Urothelium cell line (cell line): ENCODE data around the gene SLC4A5.

Experiments used
- DNase-seq: peaks from one replicate; pipeline ENCODE4 v3.0.0; 2011; ENCODE audit warnings: low spot score, mixed read lengths
- FAIRE-seq: peaks from 2 replicates; lab custom pipeline; 2011; peaks lifted over from hg19 to GRCh38; lab: Jason Lieb, UNC

The SLC4A5 gene, protein sequence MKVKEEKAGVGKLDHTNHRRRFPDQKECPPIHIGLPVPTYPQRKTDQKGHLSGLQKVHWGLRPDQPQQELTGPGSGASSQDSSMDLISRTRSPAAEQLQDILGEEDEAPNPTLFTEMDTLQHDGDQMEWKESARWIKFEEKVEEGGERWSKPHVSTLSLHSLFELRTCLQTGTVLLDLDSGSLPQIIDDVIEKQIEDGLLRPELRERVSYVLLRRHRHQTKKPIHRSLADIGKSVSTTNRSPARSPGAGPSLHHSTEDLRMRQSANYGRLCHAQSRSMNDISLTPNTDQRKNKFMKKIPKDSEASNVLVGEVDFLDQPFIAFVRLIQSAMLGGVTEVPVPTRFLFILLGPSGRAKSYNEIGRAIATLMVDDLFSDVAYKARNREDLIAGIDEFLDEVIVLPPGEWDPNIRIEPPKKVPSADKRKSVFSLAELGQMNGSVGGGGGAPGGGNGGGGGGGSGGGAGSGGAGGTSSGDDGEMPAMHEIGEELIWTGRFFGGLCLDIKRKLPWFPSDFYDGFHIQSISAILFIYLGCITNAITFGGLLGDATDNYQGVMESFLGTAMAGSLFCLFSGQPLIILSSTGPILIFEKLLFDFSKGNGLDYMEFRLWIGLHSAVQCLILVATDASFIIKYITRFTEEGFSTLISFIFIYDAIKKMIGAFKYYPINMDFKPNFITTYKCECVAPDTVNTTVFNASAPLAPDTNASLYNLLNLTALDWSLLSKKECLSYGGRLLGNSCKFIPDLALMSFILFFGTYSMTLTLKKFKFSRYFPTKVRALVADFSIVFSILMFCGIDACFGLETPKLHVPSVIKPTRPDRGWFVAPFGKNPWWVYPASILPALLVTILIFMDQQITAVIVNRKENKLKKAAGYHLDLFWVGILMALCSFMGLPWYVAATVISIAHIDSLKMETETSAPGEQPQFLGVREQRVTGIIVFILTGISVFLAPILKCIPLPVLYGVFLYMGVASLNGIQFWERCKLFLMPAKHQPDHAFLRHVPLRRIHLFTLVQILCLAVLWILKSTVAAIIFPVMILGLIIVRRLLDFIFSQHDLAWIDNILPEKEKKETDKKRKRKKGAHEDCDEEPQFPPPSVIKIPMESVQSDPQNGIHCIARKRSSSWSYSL

DNA sequence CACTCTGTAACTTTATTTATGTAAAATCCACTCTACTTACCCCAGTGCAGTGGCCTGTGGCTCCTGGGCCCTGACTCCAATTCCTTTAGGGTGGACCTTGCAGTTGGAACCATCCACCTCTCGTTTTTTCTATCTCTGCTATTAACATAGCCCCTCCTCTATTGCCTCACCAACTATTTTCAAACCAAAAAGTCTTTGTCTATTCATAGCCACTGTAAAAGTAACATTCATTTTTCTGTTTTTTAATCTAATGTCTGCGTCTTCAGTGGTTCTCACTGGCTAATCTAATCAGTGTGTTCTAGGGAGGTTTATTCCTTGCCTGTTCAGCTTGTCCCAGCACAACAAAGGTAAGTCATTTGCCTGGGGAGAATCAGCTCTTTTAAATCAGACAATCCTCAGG, at the start of gene SLC4A5:
Gene SLC4A5, minus strand, starts transcription at position 101 of the 400 bp plus-strand sequence. CDS start 28,393 bp downstream, outside the sequence.
- FAIRE-seq: no peak
- DNase-seq: no peak

DNA sequence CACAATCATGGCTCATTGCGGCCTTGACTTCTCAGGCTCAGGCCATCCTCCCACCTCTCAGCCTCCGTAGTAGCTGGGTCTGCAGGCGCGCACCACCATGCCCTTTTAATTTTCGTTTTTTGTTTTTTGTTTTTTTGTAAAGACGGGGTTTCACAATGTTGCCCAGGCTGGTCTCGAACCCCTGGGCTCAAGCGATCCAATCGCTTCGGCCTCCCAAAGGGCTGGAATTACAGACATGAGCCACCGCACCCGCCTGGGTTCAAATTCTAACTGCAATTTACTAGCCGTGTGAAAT, 49.2 kb upstream of the SLC4A5 start:
- DNase-seq: no peak
- no peak for FAIRE-seq

GRCh38 chr2:74391580-74392448, 48.6 kb upstream of the SLC4A5 start:
- DNase-seq (peak; percentile 95), FAIRE-seq (peak; percentile 88)

DNA sequence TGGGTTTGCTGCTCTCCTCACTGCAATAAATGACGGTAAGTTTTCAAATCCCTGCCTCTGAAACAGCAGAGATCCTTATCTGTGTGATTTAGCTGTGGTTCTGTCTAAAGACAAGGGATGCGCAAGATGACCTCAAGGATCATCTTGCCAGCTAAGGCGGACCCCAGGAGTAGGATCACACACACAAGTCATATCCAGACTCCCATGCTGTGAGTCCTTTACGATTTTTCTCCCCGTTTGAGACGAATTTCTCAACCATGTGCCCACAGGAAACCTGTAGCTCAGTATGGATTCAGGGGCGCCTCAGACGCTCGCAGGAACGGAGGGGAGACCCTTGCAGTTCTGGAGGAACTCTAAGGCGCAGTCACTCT, 48.0 kb upstream of the SLC4A5 start:
- DNase-seq (no peak), FAIRE-seq (no peak)

DNA sequence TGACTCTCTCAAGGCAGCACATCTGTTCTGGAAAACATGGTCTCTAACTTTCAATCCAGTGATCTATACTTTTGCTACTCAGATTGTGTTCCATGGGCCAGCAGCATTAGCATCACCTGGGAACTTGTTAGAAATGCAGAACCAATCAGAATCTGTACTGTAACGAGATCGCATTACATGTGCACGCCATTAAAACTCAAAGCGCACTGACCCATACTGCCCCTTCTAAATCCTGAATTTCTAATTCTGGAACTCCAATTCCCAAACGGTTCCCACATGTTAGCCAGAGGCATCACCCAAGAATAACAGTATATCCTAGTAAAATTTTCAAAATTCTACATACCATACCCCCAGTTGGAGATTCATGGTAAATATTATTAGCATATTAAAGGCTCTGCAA, 47.4 kb upstream of the SLC4A5 start:
- FAIRE-seq (no peak), DNase-seq (no peak)

DNA sequence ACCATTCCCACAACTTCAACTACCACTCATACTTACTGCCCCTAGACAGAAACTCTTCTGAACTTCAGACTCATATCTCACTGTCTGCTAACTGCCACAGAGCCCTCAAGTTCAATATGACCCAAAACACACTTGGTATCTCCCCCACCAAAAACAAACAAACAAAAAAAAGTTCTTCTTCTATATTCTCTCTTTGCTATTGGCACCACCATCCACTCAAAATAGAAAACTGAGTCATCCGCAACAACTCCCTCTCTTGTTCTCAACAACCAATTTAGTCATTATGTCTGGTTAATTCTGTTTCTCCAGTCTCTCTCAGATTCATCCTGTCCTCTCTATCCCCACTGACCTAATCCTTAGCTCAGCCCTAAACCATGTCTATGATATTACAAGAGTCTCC, 44.1 kb upstream of the SLC4A5 start:
- FAIRE-seq: no peak

DNA sequence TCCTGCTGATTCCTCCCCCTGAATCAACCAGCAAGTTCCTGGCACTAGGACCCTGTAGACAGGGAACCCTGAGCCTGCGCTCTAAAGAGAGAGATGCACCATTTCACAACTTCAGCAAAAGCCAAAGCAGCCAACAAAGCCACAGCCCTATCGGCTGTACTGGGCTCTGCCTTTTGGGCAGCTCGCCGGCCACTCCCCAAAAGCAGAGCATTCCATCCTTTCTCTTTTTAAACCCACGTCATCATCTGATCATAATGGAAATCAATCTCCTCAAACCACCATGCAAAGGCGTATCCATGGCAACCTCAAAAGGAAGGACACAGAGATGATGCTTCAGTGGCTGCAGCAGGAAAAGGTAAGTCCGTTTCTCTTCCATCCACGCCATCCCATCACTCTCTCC, 42.2 kb upstream of the SLC4A5 start:
- FAIRE-seq (no peak), DNase-seq (no peak)

More for the DNA sequence above, 44.1 kb upstream of the SLC4A5 start:
- DNase-seq: no peak

DNA sequence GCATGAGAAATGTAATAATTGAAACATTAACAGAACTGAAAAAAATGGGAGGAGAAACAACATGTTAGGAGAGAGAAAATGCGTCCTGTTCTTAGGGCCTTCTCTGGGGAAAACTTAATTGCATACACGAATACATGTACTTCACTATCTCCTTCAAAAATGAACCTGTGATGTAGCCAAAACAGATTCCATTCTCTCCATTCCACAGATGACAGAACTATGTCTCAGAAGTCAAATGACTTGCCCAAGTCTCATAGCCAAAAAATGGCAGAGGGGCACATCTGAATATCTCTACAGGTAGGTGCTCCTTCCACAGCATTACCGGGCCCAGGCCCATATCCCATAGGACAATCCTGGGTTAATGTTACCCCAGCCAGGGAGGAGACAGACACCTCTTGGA, 40.8 kb upstream of the SLC4A5 start:
- DNase-seq (no peak), FAIRE-seq (no peak)

DNA sequence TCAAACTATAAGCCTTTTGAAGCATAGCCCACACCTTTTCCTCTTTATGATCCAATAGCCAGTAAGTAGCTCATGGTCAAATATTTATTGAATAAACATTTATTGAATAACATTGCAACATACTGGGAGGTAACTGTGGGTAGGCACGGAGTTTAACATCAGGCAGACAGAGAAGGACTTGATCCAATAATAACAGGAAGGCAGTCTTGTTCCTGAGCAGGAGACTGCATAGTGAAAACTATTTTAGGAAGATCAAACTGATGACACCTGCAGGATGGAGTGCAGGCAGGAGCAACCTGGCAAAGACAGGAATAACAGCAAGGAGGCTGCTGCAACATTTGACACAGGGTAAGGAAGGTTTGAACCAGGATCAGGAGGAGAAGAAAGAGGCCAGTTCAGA, 40.0 kb upstream of the SLC4A5 start:
- FAIRE-seq (no peak), DNase-seq (no peak)

GRCh38 chr2:74381751-74382150, 38.5 kb upstream of the SLC4A5 start:
- FAIRE-seq: no peak
- no peak for DNase-seq

DNA sequence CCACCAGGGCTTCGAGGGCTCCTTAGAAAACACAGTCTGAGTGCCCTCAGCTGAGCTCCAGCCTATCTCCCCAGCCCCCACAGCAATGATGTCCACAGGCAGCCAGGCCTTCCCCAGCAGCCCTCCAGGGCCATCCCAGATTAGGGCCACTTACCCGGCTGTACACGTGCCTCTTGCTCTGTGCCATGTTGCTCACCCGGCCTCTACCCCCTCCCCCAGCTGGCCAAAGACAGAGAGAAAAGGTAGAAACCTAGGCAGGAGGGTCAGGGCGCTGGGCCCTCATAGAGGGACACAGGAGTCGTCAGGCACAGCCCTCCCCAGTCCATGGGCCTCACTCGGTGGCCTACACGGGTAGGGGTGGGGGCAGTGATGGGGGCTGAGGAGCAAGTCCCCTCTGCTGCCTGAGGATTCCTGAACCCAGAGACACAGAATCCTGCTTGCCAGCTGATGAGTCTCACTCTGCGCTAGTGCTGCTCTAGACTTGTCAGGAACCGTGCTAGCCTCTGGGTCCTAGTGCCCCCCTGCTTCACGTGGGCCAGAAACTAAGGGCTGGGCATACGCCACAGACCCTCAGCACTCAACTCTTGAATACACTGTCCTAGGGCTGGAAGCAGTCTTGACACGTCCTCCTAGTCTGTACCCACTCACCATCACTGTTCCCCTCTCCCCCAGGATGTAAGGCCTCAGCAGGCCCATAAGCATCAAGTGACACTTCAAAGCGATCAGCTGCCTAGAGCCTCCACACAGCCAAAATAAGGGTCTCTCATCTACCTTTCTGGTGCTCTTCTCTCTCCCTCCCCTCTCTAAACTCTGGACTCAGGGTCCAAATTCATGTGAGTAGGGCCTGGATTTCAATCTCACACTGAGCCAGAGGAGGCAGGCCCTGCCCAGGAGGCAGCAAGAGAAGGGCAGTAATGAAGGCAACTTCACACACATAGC, 36.9 kb upstream of the SLC4A5 start, which contains the start of gene DCTN1:
Gene DCTN1, minus strand, starts transcription at position 461 of the 939 bp plus-strand sequence. Its CDS starts 274 bp downstream, at position 187.
- peak; percentile 66 for DNase-seq

GRCh38 chr2:74378007-74378406, 34.8 kb upstream of the SLC4A5 start:
- DNase-seq (no peak), FAIRE-seq (no peak)

More for the DNA sequence above, 36.9 kb upstream of the SLC4A5 start, which contains the start of gene DCTN1:
- peak; percentile 61 for FAIRE-seq

DNA sequence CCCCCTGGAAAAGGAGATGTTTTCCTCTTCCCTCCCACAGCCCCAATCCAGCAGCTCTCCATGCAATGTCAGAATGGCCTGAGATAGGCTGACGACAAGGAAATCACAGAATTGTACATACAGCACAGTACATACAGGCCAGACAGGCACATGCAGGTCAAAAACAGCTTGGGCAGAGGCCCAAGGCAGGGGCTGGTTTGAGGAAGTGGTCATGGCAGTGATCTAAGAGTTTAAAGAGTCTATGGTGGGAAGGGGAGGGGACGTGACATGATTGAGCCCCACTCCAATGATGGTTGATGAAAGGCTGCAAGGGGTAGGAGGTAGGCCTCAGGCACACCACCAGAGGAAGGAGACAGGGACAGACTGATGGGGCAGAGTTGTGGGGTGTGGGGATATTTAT, 32.6 kb upstream of the SLC4A5 start:
- DNase-seq (no peak), FAIRE-seq (no peak)

DNA sequence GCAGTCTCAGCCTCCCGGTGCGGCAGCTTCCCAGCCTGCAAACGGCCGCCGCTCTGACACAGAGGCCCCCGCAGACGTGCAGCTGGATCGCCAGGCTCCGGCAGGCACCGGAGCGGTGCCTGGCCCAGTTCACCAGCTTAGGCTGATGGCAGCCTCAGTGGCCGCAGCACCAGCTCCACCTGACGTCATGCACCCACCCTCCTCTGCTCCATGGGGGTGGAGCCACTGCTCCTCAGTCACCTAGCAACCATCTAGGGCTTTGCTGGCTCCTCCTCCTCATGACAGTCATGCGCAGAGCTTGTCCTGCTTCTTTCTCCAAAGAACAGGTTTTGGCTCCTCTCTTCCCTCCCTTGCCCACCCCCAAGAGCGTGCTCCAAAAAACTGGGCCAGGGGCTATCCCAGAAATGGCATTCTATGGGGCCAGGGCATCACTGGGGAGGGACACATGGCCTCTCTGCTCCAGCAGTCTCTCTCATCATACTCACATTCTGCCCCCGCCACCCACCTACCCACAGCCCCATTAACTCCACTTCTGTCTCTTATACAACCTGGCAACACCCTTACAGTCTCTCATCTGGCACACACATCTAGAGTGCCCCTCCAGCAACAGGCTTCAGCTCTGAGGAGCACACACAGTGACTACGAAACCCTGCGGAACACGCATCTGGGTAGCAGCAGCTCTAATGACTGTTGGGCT, 31.4 kb upstream of the SLC4A5 start:
- peak; percentile 26 for DNase-seq
- peak; percentile 44 for FAIRE-seq

DNA sequence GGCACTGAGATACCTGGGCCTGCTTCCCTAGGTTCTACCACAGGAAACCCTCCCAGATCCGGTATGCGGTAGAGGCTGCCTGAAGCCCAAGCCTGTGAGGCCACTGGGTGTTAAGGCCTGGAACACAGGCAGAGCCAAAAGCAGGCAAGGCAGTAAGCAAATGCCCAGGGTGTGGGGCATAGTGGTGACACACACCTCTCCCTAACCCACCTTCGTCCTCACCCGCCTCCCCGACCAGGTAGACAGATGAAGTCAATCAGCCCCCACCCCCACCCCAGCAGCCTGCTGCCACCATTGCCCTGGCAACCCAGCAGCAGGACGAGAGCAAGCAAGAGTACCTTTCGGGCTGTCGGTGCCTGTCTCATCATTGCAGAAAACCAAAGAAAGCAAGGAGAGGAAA, 30.8 kb upstream of the SLC4A5 start:
- DNase-seq (no peak), FAIRE-seq (peak; percentile 89)

DNA sequence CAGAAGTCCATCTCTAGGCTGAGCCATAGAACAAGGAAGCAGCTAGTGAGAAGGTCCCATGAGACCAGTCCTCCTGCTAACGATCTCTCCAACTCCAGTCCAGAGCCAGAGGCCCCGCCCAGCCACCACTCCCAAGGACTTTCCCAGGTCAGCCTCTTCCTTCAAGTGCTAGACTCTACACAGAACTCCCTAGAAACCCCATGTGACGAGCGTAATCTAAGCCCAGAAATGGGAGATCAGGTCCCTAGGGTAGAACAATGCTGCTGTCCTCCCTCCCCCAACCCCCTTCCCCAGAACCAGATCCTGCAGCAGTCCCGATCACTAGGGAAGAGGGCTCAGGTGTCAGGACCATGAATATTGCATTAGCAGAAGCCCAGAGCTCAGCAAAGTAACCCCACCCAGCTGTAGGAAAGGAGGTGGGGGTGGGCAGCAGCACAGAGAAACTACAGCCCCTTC, 30.0 kb upstream of the SLC4A5 start:
- no peak for FAIRE-seq
- DNase-seq: no peak

- FAIRE-seq (no peak), DNase-seq (no peak)
Measured at GRCh38 chr2:74372674-74373073, 29.5 kb upstream of the SLC4A5 start.

GRCh38 chr2:74371421-74371820, 28.2 kb upstream of the SLC4A5 start:
- DNase-seq (no peak), FAIRE-seq (no peak)

DNA sequence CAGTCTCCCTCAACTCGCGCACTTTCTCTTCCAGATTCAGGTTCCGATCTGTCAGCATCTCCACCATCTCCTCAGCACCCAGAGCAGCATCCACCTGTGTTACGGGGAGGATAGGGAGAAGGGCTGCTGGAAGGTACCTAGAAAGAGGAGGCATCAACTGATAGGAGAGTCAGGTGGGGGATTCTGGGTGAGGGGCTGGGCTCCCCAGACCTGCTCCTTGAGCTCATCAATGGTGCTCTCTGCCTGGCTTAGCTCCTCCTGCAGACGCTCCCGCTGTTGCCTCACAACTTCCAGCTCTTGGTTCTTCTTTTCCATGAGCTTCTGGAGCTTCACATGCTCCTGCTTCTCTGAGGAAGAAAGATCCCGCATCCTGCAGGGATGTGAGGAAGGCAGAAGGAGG, 26.8 kb upstream of the SLC4A5 start:
- DNase-seq (no peak), FAIRE-seq (no peak)
